K562 (cell line): Measurements from ENCODE around the gene STIL.

Experiments used
- CEBPZ ChIP-seq: fragments of 150-350 bp; IDR thresholded peaks from 2 replicates; pipeline ENCODE4 v1.6.1; 2014; ENCODE audit warnings: low read depth, mild to moderate bottlenecking, low read length, borderline replicate concordance
- CTCF ChIP-seq, 3 experiments: IDR thresholded peaks in 2 of 3; conservative IDR thresholded peaks in 1 of 3; 2 replicates each; pipeline ENCODE4 v1.5.1; 2011 to 2012; ENCODE audit warnings: low read length in 3 of 3, mild to moderate bottlenecking in 3 of 3, control low read depth in 2 of 3, improper control_type of control experiment in 1 of 3, inconsistent platforms in 1 of 3, low read depth in 1 of 3, mixed read lengths in 1 of 3, moderate library complexity in 1 of 3; ENCODE audit not compliant: insufficient read depth in 2 of 3
- CTCFL ChIP-seq: IDR thresholded peaks from 2 replicates; pipeline ENCODE4 v1.6.1; 2011; ENCODE audit warnings: borderline replicate concordance, low read depth, mild to moderate bottlenecking, moderate library complexity, low read length; ENCODE audit not compliant: insufficient read depth, poor library complexity, severe bottlenecking
- E2F1 ChIP-seq: sonication (generic); formaldehyde crosslinking; IDR thresholded peaks from 2 replicates; pipeline ENCODE4 v1.8.1; 2023; ENCODE audit warnings: mild to moderate bottlenecking, missing genetic modification reagents, moderate library complexity
- EP300 ChIP-seq: IDR thresholded peaks from 2 replicates; pipeline ENCODE4 v1.6.1; 2012; ENCODE audit warnings: low read length, improper control_type of control experiment
- FOXK1 ChIP-seq: sonication (generic); formaldehyde crosslinking; IDR thresholded peaks from 2 replicates; pipeline ENCODE4 v1.8.0; 2022; ENCODE audit warnings: missing genetic modification reagents, mild to moderate bottlenecking, borderline replicate concordance
- GTF2F1 ChIP-seq: IDR thresholded peaks from 2 replicates; pipeline ENCODE4 v1.6.1; 2011; ENCODE audit warnings: low read depth, low read length, improper control_type of control experiment
- HDAC2 ChIP-seq: fragments of 450-650 bp; IDR thresholded peaks from 2 replicates; pipeline ENCODE4 v1.6.1; 2016; ENCODE audit warnings: mild to moderate bottlenecking
- NR2F6 ChIP-seq: fragments of 450-650 bp; formaldehyde crosslinking; IDR thresholded peaks from 2 replicates; pipeline ENCODE4 v1.4.0; 2020; ENCODE audit warnings: mild to moderate bottlenecking
- ZBTB7A ChIP-seq: IDR thresholded peaks from 2 replicates; pipeline ENCODE4 v1.6.1; 2011; ENCODE audit warnings: low read depth, mild to moderate bottlenecking, low read length, moderate library complexity, borderline replicate concordance; ENCODE audit not compliant: control insufficient read depth

- TF ChIP-seq ZBTB7A (no peak; the same call in 1 of the 2 replicates), FOXK1 (CRISPR knock-in tag) (no peak), EP300 (no peak), GTF2F1 (no peak), CTCF (IDR thresholded peaks at IDR 0.05 in 2 of 3, conservative IDR thresholded peaks at IDR 0.05 in 1 of 3; ENCODE audit: insufficient read depth in 2 of 3, low read depth in 1 of 3, low read length in 3 of 3) (no peak), E2F1 (CRISPR knock-in tag) (no peak), CTCFL (no peak), HDAC2 (no peak), CEBPZ (no peak), NR2F6 (CRISPR knock-in tag) (no peak)
Measured at GRCh38 chr1:47228644-47229030, 85.3 kb downstream of the STIL start.
